Natural killer cell (primary cell): ENCODE results near the gene ALPL. TPM values are rescaled to one million over a fixed set of nuclear protein-coding genes. Genes with fewer than 3 reads are reported as not detected.

Experiments used
- ATAC-seq, 3 donors: fragments of 150-1000 bp in 2 of 3; fragments of 200-7000 bp in 1 of 3; cut with Tn5 transposase; 1 replicate in 1 of 3; 2 replicates in 2 of 3; pipeline ENCODE4 v1.10.0; 2021; ENCODE audit warnings: mild to moderate bottlenecking in 2 of 3, moderate library complexity in 2 of 3
- DNase-seq, 2 donors: peaks; one replicate each; pipeline versions ENCODE4 v3.0.0 to v3.0.0-alpha.2; 2013 to 2021; ENCODE audit warnings: mixed read lengths in 1 of 2
- H3K27ac ChIP-seq: one replicate; pipeline ENCODE4 v1.5.1; 2013; ENCODE audit warnings: mild to moderate bottlenecking, low read length
- H3K27me3 ChIP-seq: one replicate; pipeline ENCODE4 v1.6.1; 2013; ENCODE audit warnings: low read length; ENCODE audit not compliant: control insufficient read depth, insufficient read depth
- H3K36me3 ChIP-seq: one replicate; pipeline ENCODE4 v1.6.1; 2013; ENCODE audit warnings: low read length; ENCODE audit not compliant: control insufficient read depth, insufficient read depth
- H3K4me1 ChIP-seq: one replicate; pipeline ENCODE4 v1.6.1; 2013; ENCODE audit warnings: low read length; ENCODE audit not compliant: control insufficient read depth, insufficient read depth
- H3K4me3 ChIP-seq: one replicate; pipeline ENCODE4 v1.5.1; 2013; ENCODE audit warnings: low read length
- H3K9me3 ChIP-seq: one replicate; pipeline ENCODE4 v1.6.1; 2013; ENCODE audit warnings: low read length; ENCODE audit not compliant: control insufficient read depth, insufficient read depth
- H3K27ac Mint-ChIP-seq, 2 donors: one replicate each; pipeline ENCODE4 v1.8.0; 2022; ENCODE audit warnings: mild to moderate bottlenecking in 2 of 2, mixed read lengths in 2 of 2, moderate library complexity in 1 of 2
- H3K27me3 Mint-ChIP-seq, 2 donors: one replicate each; pipeline ENCODE4 v1.8.0; 2022; ENCODE audit warnings: low read depth in 2 of 2, mixed read lengths in 2 of 2
- H3K36me3 Mint-ChIP-seq: one replicate; pipeline ENCODE4 v1.8.0; 2022; ENCODE audit warnings: mixed read lengths
- H3K4me1 Mint-ChIP-seq, 2 donors: one replicate each; pipeline ENCODE4 v1.8.0; 2022; ENCODE audit warnings: mixed read lengths in 2 of 2
- H3K4me3 Mint-ChIP-seq: one replicate; pipeline ENCODE4 v1.8.0; 2022; ENCODE audit warnings: mild to moderate bottlenecking, moderate library complexity, mixed read lengths
- H3K9me3 Mint-ChIP-seq, 2 donors: one replicate each; pipeline ENCODE4 v1.8.0; 2022; ENCODE audit warnings: mixed read lengths in 2 of 2
- CTCF ChIP-seq: fragments of 200-600 bp; IDR thresholded peaks from one replicate; pipeline ENCODE4 v1.8.0; 2022; ENCODE audit warnings: antibody characterized with exemption
- WGBS: methylation state at CpG from one replicate; pipeline ENCODE4 v1.1.7; 2013; ENCODE audit warnings: missing lambda C conversion rate; ENCODE audit not compliant: insufficient coverage; 5-methylcytosine and 5-hydroxymethylcytosine counted together
- intact Hi-C: fragments of 100-400 bp; cut with micrococcal nuclease; formaldehyde crosslinking; loops from one replicate; pipeline ENCODE4 v1.14.2; 2022
- total RNA-seq, 4 donors: library from RNA; stranded (reverse); fragments of 120-200 nt in 1 of 4; gene quantifications; one replicate each; pipeline versions ENCODE4 v1.2.3 to v1.2.4, GENCODE V29; 2013 to 2022

ALPL gene
- total RNA-seq, 3 donors from 2014 or later (not counting 1 experiment from before 2014, with no cell fraction given): 2.4 TPM; not detected in 2

- Mint-ChIP-seq H3K27me3 (peaks cover 28 to 35% of the 10 kb centered on the region in 2 donors), H3K4me3 (no peak overlapping the region), H3K27ac (no peak overlapping the region), H3K36me3 (no peaks in the 10 kb centered on the region), H3K4me1 (no peaks in the 10 kb centered on the region), H3K9me3 (no peaks in the 10 kb centered on the region)
- intact Hi-C loops: no loop called here
- 72% methylated on average over 11 of the region's 12 CpGs for WGBS
- no peak overlapping the region for H3K27ac ChIP-seq
- H3K4me3 ChIP-seq: no peak overlapping the region
- DNase-seq (no peak), ATAC-seq (no peak)
- no peaks in the 10 kb centered on the region for H3K4me1 ChIP-seq
- no peaks in the 10 kb centered on the region for H3K36me3 ChIP-seq
- no peak for TF ChIP-seq CTCF
- H3K9me3 ChIP-seq: no peaks in the 10 kb centered on the region
- H3K27me3 ChIP-seq: no peaks in the 10 kb centered on the region
These were observed 28.3 kb downstream of the ALPL start for GRCh38 chr1:21537511-21537931.

GRCh38 chr1:21537932-21538630, 28.9 kb downstream of the ALPL start:
- Mint-ChIP-seq H3K27ac (no peak overlapping the region), H3K4me3 (no peak overlapping the region), H3K27me3 (peaks cover 28 to 35% of the 10 kb centered on the region in 2 donors), H3K9me3 (no peaks in the 10 kb centered on the region), H3K4me1 (no peaks in the 10 kb centered on the region), H3K36me3 (no peaks in the 10 kb centered on the region)
- ATAC-seq (no peak), DNase-seq (no peak)
- Histone ChIP-seq H3K27ac (no peak overlapping the region), H3K27me3 (no peaks in the 10 kb centered on the region), H3K4me3 (no peak overlapping the region), H3K4me1 (no peaks in the 10 kb centered on the region), H3K9me3 (no peaks in the 10 kb centered on the region), H3K36me3 (no peaks in the 10 kb centered on the region)
- 56% methylated on average over 26 of the region's 27 CpGs for WGBS
- TF ChIP-seq CTCF: no peak
- intact Hi-C loops: no loop called here

- 78% methylated on average over 13 of the region's 13 CpGs for WGBS
- Mint-ChIP-seq H3K4me3 (no peak overlapping the region), H3K9me3 (no peaks in the 10 kb centered on the region), H3K36me3 (no peaks in the 10 kb centered on the region), H3K27me3 (peaks cover 19 to 25% of the 10 kb centered on the region in 2 donors), H3K4me1 (no peaks in the 10 kb centered on the region), H3K27ac (no peak overlapping the region)
- H3K36me3 ChIP-seq: no peaks in the 10 kb centered on the region
- intact Hi-C loops: no loop called here
- ATAC-seq (no peak), DNase-seq (no peak)
- no peaks in the 10 kb centered on the region for H3K9me3 ChIP-seq
- no peak for TF ChIP-seq CTCF
- no peaks in the 10 kb centered on the region for H3K4me1 ChIP-seq
- H3K4me3 ChIP-seq: no peak overlapping the region
- H3K27ac ChIP-seq: no peak overlapping the region
- no peaks in the 10 kb centered on the region for H3K27me3 ChIP-seq
These were observed 30.7 kb downstream of the ALPL start for GRCh38 chr1:21539933-21540332.

- intact Hi-C loops: no loop called here
- Mint-ChIP-seq H3K4me1 (no peaks in the 10 kb centered on the region), H3K4me3 (no peak overlapping the region), H3K27ac (no peak overlapping the region), H3K9me3 (no peaks in the 10 kb centered on the region), H3K36me3 (no peaks in the 10 kb centered on the region), H3K27me3 (peaks cover 11 to 25% of the 10 kb centered on the region in 2 donors)
- no peaks in the 10 kb centered on the region for H3K4me1 ChIP-seq
- no peak overlapping the region for H3K4me3 ChIP-seq
- H3K27me3 ChIP-seq: no peaks in the 10 kb centered on the region
- no peaks in the 10 kb centered on the region for H3K9me3 ChIP-seq
- no peak for TF ChIP-seq CTCF
- H3K27ac ChIP-seq: no peak overlapping the region
- ATAC-seq: no peak
- H3K36me3 ChIP-seq: no peaks in the 10 kb centered on the region
- no peak for DNase-seq
- WGBS: 87% methylated on average over 6 of the region's 6 CpGs
These were observed 32.1 kb downstream of the ALPL start for GRCh38 chr1:21541329-21541728.
